Measurements from ENCODE around the gene FAM81A. TPM values are rescaled to one million over a fixed set of nuclear protein-coding genes. Genes with fewer than 3 reads are reported as not detected.

The FAM81A gene
- polyA plus RNA-seq, 2 of the 4 experiments (the other 2 are of a cell fraction) = 13.1 to 15.1 TPM

DNA sequence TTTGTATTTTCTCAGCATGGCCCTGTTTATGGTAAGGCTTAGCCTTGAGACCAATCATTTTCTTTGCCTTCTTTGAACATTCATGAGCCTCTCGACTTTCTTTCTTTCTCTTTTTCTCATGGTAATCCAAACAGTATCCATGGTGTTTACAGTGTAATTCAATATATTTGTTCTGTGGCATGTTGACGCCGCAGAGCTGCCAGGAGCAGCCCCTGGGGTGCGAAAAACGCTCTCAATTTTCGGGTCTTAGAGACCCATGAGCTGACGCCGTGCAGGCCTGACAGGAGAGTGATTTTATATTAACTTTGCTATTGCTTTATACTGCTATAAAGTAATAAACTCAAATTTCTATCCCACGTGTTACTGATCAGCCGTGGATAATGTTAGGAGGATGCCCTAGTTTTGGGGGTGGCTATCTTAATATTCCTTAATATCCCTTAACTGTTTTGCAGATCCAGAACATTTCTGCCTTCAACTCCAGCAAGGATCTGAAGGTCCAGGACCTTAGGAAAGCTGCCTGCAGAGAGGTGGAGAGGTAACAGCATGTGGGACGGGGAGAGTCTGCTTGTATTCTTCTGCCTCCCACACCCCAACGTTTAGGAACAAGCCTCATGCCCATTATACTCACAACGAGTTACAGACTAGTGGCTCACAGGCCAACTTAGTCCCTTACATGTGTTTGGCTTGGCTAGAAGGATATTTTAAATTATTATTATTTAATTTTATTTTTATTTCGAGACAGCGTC lies 36.0 kb upstream of the FAM81A start:
- no peak for TF ChIP-seq CBX8 (IDR thresholded peaks at IDR 0.05)
- no peak overlapping the region for H3K4me3 ChIP-seq
- ATAC-seq = no peak

DNA sequence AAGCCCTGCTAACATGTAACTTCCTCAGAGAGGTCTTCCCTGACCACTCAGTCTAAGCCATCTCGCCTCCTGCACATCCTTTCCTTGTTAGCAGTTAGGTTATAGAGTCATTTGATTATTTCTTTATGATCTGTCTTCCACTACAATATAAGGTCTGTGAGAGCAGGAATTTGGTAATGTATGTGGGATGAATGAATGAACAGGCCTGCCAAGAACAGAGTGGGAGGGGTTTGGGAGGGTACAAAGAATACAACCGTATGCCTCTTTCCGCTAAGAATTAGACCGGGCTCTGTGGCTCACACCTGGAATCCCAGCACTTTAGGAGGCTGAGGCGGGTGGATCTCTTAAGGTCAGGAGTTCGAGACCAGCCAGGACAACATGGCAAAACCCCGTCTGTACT lies 32.9 kb upstream of the FAM81A start:
- Histone ChIP-seq H3K4me2 (no peak overlapping the region), H3K4me3 (no peak overlapping the region), H3K9me3 (no peaks in the 10 kb centered on the region), H3K27ac (no peak overlapping the region), H3K4me1 (peaks cover 13% of the 10 kb centered on the region)
- FAIRE-seq (no peak), DNase-seq (ENCODE audit: low read depth in 1 of 2, low spot score in 1 of 2) (no peak), ATAC-seq (no peak)
- 74% methylated on average over 7 of the region's 7 CpGs for WGBS (ENCODE audit: missing lambda C conversion rate)
- TF ChIP-seq BHLHE40 (IDR thresholded peaks at IDR 0.05; ENCODE audit: low read depth, low read length) = no peak
- no peak for TF ChIP-seq JUNB (IDR thresholded peaks at IDR 0.05)
- TF ChIP-seq HEYL (CRISPR knock-in tag; IDR thresholded peaks at IDR 0.05) = no peak
- no peak for TF ChIP-seq KDM1A (IDR thresholded peaks at IDR 0.05; ENCODE audit: low read depth)
- TF ChIP-seq RARB (CRISPR knock-in tag; IDR thresholded peaks at IDR 0.05) = no peak
- no peak for TF ChIP-seq FOXS1 (CRISPR knock-in tag; IDR thresholded peaks at IDR 0.05)
- TF ChIP-seq MAZ (IDR thresholded peaks at IDR 0.05; ENCODE audit: borderline replicate concordance, low read depth, low read length) = no peak
- TF ChIP-seq HOXB13 (CRISPR knock-in tag; IDR thresholded peaks at IDR 0.05; ENCODE audit: low read depth) = no peak
- no peak for TF ChIP-seq HMGXB4 (CRISPR knock-in tag; IDR thresholded peaks at IDR 0.05; ENCODE audit: borderline replicate concordance)
- TF ChIP-seq NFE2L2 (conservative IDR thresholded peaks at IDR 0.05; ENCODE audit: low read length) = no peak
- no peak for TF ChIP-seq SREBF2 (IDR thresholded peaks at IDR 0.05)
- TF ChIP-seq JUN (IDR thresholded peaks at IDR 0.05) = no peak
- TF ChIP-seq TFCP2L1 (CRISPR knock-in tag; IDR thresholded peaks at IDR 0.05) = no peak
- ChIA-PET CTCF (interaction anchor here (0.7 to 1.6 kb wide), 4 partner anchors 9 to 29 kb away, joined by 3 to 5 read pairs (median 4); no protein-coding TSS in a partner anchor), POLR2A (no interaction called here)

More for the DNA sequence above, 36.0 kb upstream of the FAM81A start:
- Histone ChIP-seq H3K4me1 (no peaks in the 10 kb centered on the region; the same call in 2 of the 3 replicates), H3K9me3 (no peaks in the 10 kb centered on the region), H3K27ac (no peak overlapping the region), H3K4me2 (no peak overlapping the region)
- POLR2A ChIA-PET = no interaction called here
- DNase-seq (ENCODE audit: low read depth in 1 of 2, low spot score in 1 of 2) = no peak
- 69% methylated on average over 15 of the region's 15 CpGs for WGBS (ENCODE audit: missing lambda C conversion rate)
- FAIRE-seq = no peak
- CTCF ChIA-PET = interaction anchor here (0.7 kb wide), 1 partner anchor 23 kb away, joined by 3 read pairs; no protein-coding TSS in a partner anchor

GRCh38 chr15:59406446-59406845 lies 31.5 kb upstream of the FAM81A start:
- peaks cover 27% of the 10 kb centered on the region for H3K4me1 ChIP-seq
- CTCF ChIA-PET = interaction anchor here (0.6 to 1.9 kb wide), 7 partner anchors 11 to 232 kb away, joined by 3 to 7 read pairs (median 4); no protein-coding TSS in a partner anchor
- no peak overlapping the region for H3K4me3 ChIP-seq
- DNase-seq (ENCODE audit: low read depth in 1 of 2, low spot score in 1 of 2) = no peak
- no peak overlapping the region for H3K27ac ChIP-seq
- 73% methylated on average over 3 of the region's 3 CpGs for WGBS (ENCODE audit: missing lambda C conversion rate)
- no peak overlapping the region for H3K4me2 ChIP-seq
- no peak for ATAC-seq
- FAIRE-seq = peak; percentile 49
- POLR2A ChIA-PET = interaction anchor here (1.3 kb wide), 1 partner anchor 34 kb away, joined by 3 read pairs; the partner anchor contains the start of gene MYO1E
- no peaks in the 10 kb centered on the region for H3K9me3 ChIP-seq
- TF ChIP-seq, protein P1, sequence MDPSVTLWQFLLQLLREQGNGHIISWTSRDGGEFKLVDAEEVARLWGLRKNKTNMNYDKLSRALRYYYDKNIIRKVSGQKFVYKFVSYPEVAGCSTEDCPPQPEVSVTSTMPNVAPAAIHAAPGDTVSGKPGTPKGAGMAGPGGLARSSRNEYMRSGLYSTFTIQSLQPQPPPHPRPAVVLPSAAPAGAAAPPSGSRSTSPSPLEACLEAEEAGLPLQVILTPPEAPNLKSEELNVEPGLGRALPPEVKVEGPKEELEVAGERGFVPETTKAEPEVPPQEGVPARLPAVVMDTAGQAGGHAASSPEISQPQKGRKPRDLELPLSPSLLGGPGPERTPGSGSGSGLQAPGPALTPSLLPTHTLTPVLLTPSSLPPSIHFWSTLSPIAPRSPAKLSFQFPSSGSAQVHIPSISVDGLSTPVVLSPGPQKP (IDR thresholded peaks at IDR 0.05; ENCODE audit: low read depth, low read length) = no peak
- TF ChIP-seq RNF2 (IDR thresholded peaks at IDR 0.05; ENCODE audit: borderline replicate concordance, low read depth) (no peak), ESRRA (IDR thresholded peaks at IDR 0.05; ENCODE audit: borderline replicate concordance, low read length) (no peak), CEBPB (IDR thresholded peaks at IDR 0.05) (no peak; a peak in 1 of 4 replicates)
